Measurements from ENCODE around the gene FKBP4. TPM values are rescaled to one million over a fixed set of nuclear protein-coding genes. Genes with fewer than 3 reads are reported as not detected.

The FKBP4 gene
- total RNA-seq, 1 donor from 2014 or later = 45.3 TPM

DNA sequence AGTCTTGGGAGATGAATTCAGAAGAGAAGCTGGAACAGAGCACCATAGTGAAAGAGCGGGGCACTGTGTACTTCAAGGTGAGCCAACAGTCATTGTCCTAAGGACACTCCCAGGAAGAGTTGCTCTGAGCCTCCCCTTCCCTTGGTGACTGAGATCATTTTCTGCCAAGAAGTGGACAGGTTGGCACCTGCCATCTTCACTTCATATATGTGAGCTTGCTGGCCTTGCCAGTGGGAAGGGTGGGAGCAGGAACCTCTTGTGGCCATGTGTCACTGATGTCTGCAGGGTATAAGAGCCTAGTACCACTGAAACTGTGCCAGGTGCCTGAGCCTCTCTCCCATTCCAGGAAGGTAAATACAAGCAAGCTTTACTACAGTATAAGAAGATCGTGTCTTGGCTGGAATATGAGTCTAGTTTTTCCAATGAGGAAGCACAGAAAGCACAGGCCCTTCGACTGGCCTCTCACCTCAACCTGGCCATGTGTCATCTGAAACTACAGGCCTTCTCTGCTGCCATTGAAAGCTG lies 5.3 kb downstream of the FKBP4 start:
- no peak overlapping the region for H3K4me2 ChIP-seq
- peaks cover 12% of the 10 kb centered on the region for H3K4me1 Mint-ChIP-seq
- peaks cover 29% of the 10 kb centered on the region for H4K20me1 ChIP-seq (ENCODE audit: low read depth)
- no peak overlapping the region for H2AFZ ChIP-seq (replicated peaks)
- TF ChIP-seq, protein P1, sequence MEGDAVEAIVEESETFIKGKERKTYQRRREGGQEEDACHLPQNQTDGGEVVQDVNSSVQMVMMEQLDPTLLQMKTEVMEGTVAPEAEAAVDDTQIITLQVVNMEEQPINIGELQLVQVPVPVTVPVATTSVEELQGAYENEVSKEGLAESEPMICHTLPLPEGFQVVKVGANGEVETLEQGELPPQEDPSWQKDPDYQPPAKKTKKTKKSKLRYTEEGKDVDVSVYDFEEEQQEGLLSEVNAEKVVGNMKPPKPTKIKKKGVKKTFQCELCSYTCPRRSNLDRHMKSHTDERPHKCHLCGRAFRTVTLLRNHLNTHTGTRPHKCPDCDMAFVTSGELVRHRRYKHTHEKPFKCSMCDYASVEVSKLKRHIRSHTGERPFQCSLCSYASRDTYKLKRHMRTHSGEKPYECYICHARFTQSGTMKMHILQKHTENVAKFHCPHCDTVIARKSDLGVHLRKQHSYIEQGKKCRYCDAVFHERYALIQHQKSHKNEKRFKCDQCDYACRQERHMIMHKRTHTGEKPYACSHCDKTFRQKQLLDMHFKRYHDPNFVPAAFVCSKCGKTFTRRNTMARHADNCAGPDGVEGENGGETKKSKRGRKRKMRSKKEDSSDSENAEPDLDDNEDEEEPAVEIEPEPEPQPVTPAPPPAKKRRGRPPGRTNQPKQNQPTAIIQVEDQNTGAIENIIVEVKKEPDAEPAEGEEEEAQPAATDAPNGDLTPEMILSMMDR (IDR thresholded peaks at IDR 0.05) = no peak
- TF ChIP-seq EZH2phosphoT487 (IDR thresholded peaks at IDR 0.05) (no peak), EZH2 (IDR thresholded peaks at IDR 0.05) (no peak)
- H3K9ac ChIP-seq = no peak overlapping the region
- H3K9me3 Mint-ChIP-seq = no peaks in the 10 kb centered on the region
- no peak overlapping the region for H3K4me3 ChIP-seq
- peaks cover 20% of the 10 kb centered on the region for H3K79me2 ChIP-seq (ENCODE audit: low read depth)
- H3K9me3 ChIP-seq (ENCODE audit: low read depth) = no peaks in the 10 kb centered on the region
- no peak for DNase-seq (ENCODE audit: low spot score)
- H3K27ac ChIP-seq = no peak overlapping the region
- no peaks in the 10 kb centered on the region for H3K36me3 ChIP-seq
- no peaks in the 10 kb centered on the region for H3F3A ChIP-seq (ENCODE audit: low read depth)
- no peaks in the 10 kb centered on the region for H3K27me3 Mint-ChIP-seq (ENCODE audit: insufficient read depth, low read depth)
- no peaks in the 10 kb centered on the region for H3K27me3 ChIP-seq
- H3K4me1 ChIP-seq = peaks cover 5% of the 10 kb centered on the region
- H3K4me3 Mint-ChIP-seq = no peak overlapping the region
- peaks cover 52% of the 10 kb centered on the region for H3K36me3 Mint-ChIP-seq
- no peak overlapping the region for H3K27ac Mint-ChIP-seq

DNA sequence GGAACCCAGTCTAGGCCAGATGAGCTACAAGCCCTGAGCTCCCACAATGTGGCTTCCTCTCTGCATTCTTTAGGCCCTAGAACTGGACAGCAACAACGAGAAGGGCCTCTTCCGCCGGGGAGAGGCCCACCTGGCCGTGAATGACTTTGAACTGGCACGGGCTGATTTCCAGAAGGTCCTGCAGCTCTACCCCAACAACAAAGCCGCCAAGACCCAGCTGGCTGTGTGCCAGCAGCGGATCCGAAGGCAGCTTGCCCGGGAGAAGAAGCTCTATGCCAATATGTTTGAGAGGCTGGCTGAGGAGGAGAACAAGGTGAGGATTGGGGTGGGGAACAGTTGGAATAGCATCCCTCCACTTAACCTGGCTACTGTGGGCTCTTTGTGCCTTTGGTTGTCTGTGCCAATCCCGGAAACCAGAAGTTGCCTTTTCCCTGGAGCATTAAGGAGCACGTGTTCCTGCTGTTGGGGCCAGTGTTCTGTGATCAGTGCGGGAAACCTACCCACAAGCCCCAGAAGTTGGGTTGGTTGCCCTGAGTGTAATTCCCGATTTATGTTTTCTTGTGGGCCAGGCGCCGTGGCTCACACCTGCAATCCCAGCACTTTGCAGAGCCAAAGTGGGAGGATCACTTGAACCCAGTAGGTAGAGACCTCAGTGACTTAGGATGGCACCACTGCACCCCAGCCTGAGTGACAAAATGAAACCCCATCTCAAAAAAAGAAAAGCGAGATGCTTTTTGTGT lies 6.4 kb downstream of the FKBP4 start:
- no peak for DNase-seq (ENCODE audit: low spot score)
- Mint-ChIP-seq H3K36me3 (peaks cover 52% of the 10 kb centered on the region), H3K9me3 (no peaks in the 10 kb centered on the region), H3K27ac (no peak overlapping the region), H3K27me3 (ENCODE audit: insufficient read depth, low read depth) (no peaks in the 10 kb centered on the region), H3K4me1 (peaks cover 9% of the 10 kb centered on the region), H3K4me3 (no peak overlapping the region)
- H3K4me2 ChIP-seq = no peak overlapping the region
- H3K9me3 ChIP-seq (ENCODE audit: low read depth) = no peaks in the 10 kb centered on the region
- H2AFZ ChIP-seq (replicated peaks) = no peak overlapping the region
- H3K79me2 ChIP-seq (ENCODE audit: low read depth) = peaks cover 13% of the 10 kb centered on the region
- no peak overlapping the region for H3K4me3 ChIP-seq
- H3K27ac ChIP-seq = no peak overlapping the region
- TF ChIP-seq EZH2phosphoT487 (IDR thresholded peaks at IDR 0.05) = no peak
- H4K20me1 ChIP-seq (ENCODE audit: low read depth) = peaks cover 28% of the 10 kb centered on the region
- no peak overlapping the region for H3K9ac ChIP-seq
- H3K27me3 ChIP-seq = no peaks in the 10 kb centered on the region
- H3F3A ChIP-seq (ENCODE audit: low read depth) = no peaks in the 10 kb centered on the region
- H3K36me3 ChIP-seq = no peaks in the 10 kb centered on the region
- peaks cover 5% of the 10 kb centered on the region for H3K4me1 ChIP-seq

DNA sequence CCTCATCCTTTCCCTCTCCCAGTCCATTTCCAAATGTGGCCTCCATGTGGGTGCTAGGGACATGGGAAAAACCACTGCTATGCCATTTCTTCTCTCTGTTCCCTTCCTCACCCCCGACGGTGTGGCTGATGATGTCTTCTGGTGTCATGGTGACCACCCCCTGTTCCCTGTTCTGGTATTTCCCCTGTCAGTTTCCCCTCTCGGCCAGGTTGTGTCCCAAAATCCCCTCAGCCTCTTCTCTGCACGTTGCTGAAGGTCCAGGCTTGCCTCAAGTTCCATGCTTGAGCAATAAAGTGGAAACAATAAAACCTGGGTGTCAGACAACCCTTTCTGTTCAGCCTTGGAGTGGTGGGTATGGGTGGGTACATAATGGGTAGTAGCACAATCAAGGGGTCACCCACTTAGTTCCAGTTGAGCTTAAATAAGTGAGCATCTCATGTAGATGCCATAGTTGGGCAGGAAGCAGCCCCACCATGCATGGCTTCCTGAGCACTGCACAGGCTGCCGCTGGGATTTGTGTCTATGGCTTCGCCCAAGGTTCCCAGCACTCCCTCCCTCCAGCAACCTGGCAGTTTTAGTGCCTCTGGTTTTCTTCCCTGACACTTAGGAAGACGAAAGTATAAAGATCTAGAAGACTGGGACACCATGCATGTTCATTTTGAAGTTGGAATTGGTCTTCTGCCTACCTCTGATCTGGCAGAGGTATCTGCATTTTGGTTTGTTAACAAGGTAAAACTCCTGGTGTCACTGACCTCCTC lies 9.0 kb downstream of the FKBP4 start:
- Mint-ChIP-seq H3K36me3 (peaks cover 38% of the 10 kb centered on the region), H3K27ac (no peak overlapping the region), H3K4me3 (no peak overlapping the region), H3K27me3 (ENCODE audit: insufficient read depth, low read depth) (no peaks in the 10 kb centered on the region), H3K4me1 (peaks cover 3% of the 10 kb centered on the region), H3K9me3 (no peaks in the 10 kb centered on the region)
- Histone ChIP-seq H3K4me3 (no peak overlapping the region), H3K9me3 (ENCODE audit: low read depth) (no peaks in the 10 kb centered on the region), H3K4me1 (no peaks in the 10 kb centered on the region), H3K36me3 (no peaks in the 10 kb centered on the region), H3K9ac (no peak overlapping the region), H3K27ac (no peak overlapping the region), H3K4me2 (no peak overlapping the region), H3F3A (ENCODE audit: low read depth) (no peaks in the 10 kb centered on the region), H3K79me2 (ENCODE audit: low read depth) (no peaks in the 10 kb centered on the region), H4K20me1 (ENCODE audit: low read depth) (peaks cover 3% of the 10 kb centered on the region), H2AFZ (replicated peaks) (no peak overlapping the region), H3K27me3 (no peaks in the 10 kb centered on the region)
- DNase-seq (ENCODE audit: low spot score) = no peak
- TF ChIP-seq EZH2phosphoT487 (IDR thresholded peaks at IDR 0.05) (no peak), EZH2 (IDR thresholded peaks at IDR 0.05) (no peak)
- TF ChIP-seq, protein P1 (IDR thresholded peaks at IDR 0.05) = no peak
